Stimulated activated CD8-positive, alpha-beta memory T cell treated with anti-CD3 and anti-CD28 coated beads, Interleukin-12 subunit alpha, Interleukin-12 subunit beta, amount 100 ng/mL, for 1 hour (primary cell): ENCODE data around the gene LANCL2.
"Not testable (repeated sequence)": the region's sequence is repeated elsewhere in the genome, so short reads cannot be mapped to it uniquely, and the experiment has no call there.

Experiments
- DNase-seq: peaks from one replicate; pipeline ENCODE4 v3.0.0-alpha.2; 2020; ENCODE audit warnings: low read depth

Gene LANCL2

DNA sequence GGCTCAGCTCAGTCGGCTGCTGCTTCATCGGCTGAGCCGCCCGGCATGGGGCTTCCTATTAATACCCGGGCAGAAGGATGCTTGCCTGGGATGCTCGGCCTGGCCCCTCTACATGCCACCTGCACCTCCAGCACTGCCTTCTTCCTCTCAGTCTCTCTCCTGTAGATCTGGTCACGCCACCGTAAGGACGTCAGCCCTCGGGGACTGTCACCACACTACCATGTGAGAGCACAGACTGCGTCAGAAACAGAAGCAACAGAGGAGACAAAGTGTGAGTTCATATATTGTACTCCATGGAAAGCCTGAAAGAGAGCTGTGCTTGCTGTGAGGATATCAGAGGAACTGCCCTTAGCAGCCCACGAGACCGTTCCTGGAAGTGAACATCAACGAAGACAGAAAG is 107.3 kb downstream of the LANCL2 start:
- not testable (repeated sequence) for DNase-seq

DNA sequence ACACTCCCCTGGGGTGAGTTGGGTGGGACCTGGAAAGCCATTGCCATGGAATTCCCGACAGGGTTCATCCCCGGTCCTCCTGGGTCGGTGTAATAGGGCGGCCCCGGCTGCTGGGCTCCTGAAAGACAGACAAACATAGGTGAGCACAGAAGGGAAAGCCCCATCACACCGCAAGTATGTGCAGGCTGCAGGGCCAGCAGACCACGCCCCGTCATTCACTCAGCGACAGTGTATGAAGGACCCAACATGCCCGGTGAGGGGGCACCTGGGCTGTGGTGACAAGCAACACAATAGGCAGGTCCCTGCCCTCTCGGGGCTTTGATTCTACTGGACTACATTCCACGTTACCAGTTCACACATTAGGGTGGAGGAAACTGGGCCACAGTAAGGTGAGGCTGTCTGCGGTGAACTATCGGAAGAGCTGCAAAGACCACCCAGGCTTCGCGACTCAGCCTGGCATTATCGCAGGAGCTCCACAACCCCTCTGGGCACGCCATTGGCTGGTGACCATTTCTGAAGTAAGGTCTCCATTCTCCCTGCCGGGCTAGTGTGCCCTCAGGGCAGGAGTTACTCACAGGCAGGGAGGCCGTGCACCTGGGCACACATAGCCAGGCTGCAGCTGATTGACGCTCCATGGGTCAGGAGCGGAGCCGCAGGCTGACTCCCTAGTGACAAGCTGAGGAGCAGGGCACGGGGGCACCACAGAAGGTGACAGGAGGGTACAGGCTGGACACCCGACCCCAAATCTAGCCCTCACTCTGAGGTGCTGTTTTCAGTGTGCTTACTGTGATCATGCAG is 108.0 kb downstream of the LANCL2 start:
- no peak for DNase-seq

DNA sequence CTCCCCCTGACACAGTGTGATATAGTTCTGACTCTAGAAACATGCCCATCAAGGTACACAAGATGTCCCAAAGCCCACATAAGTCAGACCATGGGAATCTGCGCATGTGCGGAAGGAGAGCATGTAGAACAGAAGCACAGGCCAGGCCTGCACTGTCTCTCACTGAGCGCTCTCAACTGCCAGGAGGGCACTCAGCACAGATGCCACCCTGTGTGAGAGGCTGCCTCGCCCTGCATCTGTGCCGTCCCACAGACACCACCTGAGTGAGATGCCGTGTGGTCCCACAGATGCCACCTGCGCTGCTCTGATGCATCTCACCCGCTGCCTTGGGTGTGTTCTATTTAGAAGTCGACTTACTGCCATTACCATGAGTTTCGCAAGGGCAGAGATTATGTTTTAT is 108.8 kb downstream of the LANCL2 start:
- no peak for DNase-seq

DNA sequence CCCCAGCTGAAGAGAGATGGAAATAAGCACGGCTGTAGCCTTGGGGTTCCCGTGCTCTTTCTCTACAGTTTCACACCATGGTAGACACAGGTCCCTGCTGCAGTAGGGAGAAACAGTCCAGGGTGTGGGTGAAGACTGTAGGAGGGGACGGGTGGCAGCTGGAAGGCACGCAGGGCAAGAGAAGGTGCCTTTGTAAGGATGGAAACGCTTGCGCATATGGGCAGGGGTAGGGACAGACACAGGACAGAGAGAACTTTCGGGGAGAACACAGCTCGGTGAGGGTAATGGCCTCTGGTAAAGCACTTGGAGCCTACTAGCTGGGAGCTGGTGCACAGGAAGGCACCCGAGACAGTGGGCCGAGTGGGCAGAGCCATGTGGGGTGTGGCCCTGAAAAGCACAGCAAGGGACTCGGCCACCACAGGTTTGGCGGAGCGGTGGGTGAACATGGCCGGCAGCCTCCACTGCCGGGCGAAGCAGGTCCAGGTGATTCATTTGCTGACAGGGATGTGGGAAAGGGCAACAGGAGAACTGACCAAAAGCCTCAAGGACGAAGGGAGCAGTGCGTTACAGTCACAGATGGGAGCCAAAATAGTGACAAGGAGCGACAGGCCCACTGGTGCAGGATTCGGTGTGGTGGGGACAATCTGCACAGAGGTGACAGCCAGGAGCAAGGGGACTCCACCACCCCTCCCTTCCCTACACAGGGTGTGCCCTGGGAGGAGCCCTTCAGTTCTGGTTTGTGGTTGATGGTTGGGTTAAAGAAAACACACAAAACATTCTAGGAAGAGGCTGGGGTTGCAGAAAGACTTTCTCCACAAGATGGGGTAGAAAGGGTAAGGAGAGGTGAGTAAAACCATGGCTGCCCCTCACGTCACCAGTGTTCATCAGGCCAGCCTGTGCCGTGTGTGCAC is 110.1 kb downstream of the LANCL2 start:
- no peak for DNase-seq

DNA sequence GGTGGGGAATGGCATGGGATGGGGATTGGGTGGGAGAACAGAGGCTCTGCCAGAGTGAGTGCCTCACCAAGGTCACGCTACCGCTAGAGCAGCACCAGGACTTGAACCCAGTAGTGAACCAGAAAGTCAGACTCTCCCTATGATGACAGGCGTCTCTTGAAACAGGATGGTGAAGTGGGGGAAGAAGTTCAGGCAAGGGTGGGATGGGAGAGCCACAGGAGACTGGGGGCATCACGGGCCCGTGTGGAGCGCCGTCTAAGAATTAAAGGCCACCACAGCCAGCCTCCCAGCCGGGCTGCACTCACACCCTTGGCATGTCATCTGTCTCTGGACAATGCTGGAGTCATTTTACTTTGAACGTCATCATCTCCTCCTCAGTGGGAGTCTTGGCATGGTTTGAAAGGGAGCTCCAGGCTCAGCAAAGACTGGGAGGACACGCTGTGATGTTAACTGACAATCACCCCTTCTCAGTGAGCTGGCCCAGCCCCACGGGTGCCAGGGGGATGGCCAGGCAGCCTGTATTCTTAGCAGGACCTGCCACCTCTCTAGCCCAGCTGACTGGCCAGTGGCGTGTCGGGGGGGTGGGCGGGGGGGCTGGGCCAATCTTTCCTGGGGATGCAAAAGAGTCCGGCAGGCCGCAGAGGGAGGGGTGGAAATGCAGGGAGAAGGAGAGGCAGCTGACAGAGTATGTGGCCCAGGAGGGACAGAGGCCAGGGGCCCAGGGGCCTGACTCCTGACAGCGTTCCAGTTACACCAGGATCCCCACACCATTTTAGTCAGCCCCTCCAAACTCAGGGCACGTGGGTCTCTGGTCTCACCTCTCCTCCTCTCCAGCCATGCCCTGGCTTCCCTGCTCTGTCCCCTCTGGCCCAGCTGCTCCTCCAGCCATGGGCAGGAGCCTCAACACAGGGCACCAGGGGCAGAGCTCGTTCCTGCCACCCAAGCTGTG is 111.0 kb downstream of the LANCL2 start:
- DNase-seq: no peak

DNA sequence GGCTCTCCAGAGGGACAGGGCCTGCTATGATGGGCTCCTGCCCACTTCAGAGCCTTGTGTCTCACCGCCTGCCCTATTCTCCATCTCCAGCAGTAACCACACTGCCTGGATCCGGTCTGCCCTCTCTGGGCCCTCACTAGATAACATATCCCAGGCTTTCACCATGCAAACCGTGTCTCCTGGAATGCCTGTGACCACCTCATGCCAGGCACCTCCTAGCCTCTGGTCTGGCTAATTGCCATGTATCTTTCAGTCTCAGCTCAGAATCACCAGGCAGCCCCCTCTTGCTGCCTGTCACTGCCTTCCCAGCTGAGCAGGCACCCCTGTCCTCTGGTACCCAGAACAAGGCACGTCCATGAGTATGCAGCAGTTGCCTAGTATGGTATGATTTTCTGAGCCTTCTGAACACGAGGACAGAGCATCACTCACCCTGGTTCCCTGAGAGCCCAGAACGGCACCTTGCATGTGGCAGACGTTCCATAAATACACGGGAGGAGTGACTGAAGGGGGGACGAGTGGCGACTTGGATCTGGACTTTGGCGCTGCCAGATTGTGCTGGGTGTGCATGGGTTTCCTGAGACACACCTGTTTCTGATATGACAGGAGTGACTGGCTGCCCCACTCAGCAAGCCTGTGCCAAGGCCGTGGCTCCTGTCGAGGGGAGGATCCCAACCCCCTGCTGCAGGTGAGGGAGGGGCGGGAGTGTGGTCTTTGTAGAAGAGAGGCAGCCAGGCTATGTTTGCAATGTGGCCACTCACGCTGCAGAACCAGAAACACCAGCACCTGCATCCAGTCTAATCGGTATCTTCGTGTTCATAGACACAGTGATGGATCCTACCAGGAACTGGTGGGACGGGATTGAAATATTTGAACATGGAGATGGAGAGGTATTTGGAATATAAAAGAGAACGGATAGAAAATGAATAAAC is 112.0 kb downstream of the LANCL2 start:
- no peak for DNase-seq

DNA sequence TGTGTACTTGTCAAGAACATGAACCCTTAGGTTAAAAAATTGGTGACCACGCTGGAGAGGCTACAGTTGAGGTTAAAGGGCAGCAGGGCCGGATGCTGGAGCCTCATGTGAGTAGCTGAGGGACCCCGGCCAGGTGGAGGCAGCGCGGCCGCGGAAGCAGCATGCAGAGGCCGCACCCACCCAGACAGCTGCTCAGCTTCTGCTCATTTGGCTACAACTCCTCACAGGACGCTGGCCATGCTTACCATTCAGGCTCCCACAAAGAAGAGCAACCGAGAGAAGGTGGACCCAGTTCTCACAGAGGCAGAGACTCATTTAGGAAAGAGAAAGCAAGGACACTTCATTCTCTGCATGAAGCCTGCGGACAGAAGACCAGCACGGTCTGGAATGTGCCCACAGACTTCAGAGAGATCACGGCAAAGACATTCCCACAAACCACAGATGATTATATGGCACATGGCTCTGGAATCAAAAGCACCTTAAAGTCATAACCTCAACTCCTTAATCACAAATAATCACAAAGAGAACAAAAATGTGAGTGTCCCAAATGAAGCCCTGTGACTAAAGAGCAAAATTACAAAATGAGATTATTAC is 112.7 kb downstream of the LANCL2 start:
- no peak for DNase-seq

DNA sequence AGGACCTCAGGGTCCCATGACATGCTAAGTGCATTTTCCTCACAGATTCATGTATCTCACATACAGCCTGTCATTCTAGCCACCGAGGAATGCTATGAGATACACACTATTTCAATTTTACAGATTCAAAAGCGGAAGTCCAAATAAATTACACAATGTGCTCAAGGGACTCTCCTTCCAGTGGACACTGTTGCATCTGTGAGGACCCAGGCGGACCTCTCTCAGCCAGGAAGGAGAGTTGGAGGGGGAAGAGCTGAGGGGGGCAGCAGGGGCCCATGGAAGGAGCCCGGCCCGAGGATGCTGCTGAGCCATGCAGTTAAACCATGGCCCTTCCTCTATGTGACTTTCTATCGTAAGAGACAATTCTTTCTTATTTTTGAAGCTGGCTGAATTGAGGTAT is 113.6 kb downstream of the LANCL2 start:
- DNase-seq: no peak

DNA sequence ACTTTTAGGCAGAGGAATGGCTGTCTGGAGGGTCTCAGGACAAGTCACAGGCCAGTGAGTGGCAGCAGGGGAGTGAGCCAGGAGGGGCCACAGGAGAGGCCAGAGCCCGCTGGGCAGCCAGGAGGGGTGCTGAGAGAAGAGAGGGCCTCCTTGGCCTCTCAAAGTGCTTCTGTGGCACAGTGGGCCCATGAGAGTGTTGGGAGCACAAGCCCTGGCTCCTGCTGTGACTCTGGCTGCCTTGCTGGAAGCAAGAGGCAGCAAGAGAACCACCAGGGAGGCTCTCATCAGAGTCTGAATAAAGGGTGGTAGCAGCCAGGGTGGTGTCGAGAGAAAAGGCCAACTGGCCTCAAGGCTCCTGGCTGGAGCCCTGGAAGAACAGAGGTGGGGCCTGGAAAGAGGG is 116.0 kb downstream of the LANCL2 start:
- no peak for DNase-seq

DNA sequence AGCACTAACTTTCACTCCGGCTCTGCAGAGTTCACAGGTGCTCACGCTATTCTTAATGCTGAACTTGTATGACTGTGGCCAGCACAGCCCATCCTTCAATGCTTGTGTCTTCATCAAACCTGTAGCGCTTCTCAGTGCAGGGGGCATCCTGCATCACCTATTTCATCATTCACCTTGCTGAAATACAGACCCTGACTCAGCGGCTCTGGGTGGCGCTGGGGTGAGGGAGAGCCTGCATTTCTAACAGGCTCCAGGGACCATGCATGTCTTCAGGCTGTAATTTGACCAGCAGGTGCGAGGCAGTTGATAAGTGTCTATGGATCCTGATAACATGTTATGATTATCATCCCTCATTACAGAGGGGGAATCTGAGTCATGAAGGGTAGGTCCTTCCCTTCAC is 117.9 kb downstream of the LANCL2 start:
- DNase-seq: no peak
